Stimulated activated CD8-positive, alpha-beta memory T cell treated with anti-CD3 and anti-CD28 coated beads, Interleukin-4, amount 100 ng/mL, for 48 hours (primary cell): Measurements from ENCODE around the gene PNPLA1.
A peak's percentile ranks its signal among the peaks of the same experiment; 100 is the strongest.
"Not testable (repeated sequence)": the region's sequence is repeated elsewhere in the genome, so short reads cannot be mapped to it uniquely, and the experiment has no call there.

Source experiments
- DNase-seq: peaks from one replicate; pipeline ENCODE4 v3.0.0-alpha.2; 2020

The PNPLA1 gene

GRCh38 chr6:36337814-36338213 lies 68.0 kb downstream of the PNPLA1 start:
- no peak for DNase-seq

- not testable (repeated sequence) for DNase-seq
These were observed 68.4 kb downstream of the PNPLA1 start for GRCh38 chr6:36338223-36338622.

DNA sequence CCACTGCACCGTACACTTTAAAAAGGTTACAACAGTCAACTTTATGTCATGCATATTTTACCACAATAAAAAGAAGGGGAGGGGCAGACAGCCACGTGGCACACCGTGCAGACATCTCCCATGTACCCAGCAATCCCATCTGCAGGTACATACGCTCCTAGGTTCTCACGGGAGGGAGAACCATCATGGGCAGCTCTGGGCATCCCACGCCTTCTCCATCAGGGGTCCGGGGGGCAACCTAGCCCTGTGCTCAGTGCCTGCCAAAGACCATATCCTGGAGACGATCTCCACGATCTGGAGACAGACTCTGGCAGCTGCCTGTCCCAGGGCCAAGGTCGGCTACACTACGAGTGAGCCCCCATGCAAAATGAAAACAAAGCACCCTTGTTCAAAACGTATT lies 69.3 kb downstream of the PNPLA1 start:
- DNase-seq: no peak

DNA sequence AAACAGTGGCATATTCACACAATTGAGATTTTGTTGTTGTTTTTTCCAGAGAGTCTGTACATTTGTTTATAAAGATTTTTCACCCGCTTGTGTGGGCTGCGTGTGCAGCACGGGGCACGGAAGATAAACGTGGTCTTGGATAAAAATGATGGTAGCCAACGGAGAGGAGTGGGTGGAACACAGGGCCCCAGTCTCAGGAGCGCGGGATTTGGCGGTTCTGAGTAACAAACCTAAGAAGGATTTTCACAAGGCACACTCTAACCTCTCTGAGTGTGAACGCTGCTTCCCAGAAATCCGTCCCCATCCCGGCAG lies 70.4 kb downstream of the PNPLA1 start:
- no peak for DNase-seq

- DNase-seq: peak; percentile 86
These were observed 71.0 kb downstream of the PNPLA1 start for GRCh38 chr6:36340618-36341454.

- DNase-seq: no peak
These were observed 73.3 kb downstream of the PNPLA1 start for GRCh38 chr6:36343109-36343680.

DNA sequence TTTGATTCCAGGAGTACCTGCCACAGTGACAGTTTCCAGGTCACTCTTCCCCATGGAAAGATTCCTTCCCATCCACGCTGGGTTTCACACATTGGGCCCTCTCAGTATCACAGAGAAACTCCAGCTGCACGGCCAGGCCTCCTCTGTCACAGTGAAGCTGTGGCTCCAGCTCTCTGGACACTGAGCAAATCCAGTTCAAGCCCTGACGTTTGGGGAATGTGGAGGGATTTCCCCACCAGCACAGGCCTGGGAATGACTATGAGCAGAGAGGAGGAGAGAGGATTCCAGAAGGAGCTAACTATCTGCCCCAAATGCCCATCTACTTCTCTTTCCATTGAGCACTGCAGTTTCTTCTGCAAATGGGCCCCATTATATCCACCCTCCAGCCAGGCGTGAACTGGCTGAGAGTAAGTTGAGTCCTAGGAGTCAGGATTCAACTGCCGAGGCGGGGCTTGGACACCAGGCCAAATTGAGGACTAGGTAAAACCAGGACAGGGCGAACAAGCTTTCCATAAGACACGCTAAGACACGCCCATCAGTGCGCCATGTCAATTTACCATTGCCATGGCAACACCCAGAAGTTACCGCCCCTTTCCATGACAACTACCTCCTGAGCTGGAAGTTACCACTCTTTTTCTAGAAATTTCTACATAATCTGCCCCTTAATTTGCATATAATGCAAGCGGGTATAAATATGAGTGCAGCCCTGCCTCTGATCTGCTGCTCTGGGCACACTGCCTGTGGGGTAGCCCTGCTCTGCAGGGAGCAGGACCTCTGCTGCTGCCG lies 76.0 kb downstream of the PNPLA1 start:
- no peak for DNase-seq

- no peak for DNase-seq
These were observed 76.8 kb downstream of the PNPLA1 start for GRCh38 chr6:36346486-36347273.

- DNase-seq: no peak
These were observed 77.8 kb downstream of the PNPLA1 start for GRCh38 chr6:36347621-36348020.

DNA sequence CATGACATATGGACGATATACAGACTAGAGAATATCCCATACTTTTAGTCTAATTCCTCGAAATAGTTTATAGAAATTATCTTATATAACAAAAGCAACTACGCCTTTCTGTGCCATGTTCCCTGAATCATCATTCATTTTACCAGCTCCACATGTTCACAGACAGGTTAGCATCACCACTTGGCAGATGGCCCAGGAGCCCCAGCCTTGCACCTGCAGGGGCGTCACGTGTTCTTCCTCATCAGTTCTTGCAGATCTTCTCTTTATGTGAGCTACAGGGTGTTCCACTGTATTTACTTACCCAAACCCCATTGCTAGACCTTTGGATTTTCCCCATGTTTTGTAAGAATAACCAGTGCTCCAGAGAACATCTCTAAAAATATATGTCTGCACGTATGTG lies 79.4 kb downstream of the PNPLA1 start:
- DNase-seq: no peak

- DNase-seq: no peak
These were observed 80.2 kb downstream of the PNPLA1 start for GRCh38 chr6:36350082-36350481.

GRCh38 chr6:36350681-36351571 lies 81.1 kb downstream of the PNPLA1 start:
- no peak for DNase-seq

DNA sequence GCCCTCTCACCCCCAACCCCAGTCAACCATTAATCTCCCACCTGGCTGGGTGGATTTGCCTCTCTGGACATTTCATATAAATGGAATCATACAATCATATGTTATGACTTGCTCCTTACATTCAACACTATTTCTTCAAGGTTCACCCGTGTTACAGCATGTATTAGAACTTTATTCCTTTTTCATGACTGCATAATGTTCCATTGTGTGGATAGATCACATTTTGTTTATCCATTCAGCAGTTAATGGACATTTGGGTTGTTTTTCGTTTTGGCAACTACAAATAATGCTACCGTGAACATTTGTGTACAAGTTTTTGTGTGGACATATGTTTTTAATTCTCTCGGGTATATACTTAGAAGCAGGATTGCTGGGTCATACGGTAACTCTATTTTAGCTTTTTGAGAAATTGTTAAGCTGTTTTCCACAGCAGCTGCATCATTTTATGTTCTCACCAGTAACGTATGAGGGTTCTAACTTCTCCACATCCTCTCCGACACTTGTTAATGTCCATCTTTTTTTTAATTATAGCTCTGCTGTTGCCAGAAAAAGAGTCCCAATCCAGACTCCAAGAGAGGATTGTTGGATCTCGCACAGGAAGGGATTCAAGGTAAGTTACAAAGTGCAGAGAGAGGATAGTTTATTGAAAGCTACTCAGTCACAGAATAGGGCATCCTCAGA lies 82.8 kb downstream of the PNPLA1 start:
- no peak for DNase-seq

GRCh38 chr6:36353411-36353915 lies 83.6 kb downstream of the PNPLA1 start:
- DNase-seq: no peak

GRCh38 chr6:36355819-36356218 lies 86.0 kb downstream of the PNPLA1 start:
- DNase-seq: no peak

GRCh38 chr6:36357872-36358225 lies 88.0 kb downstream of the PNPLA1 start:
- DNase-seq: peak; percentile 31
